Liver (tissue), 9 donors: ENCODE data around the gene CHCHD1. TPM values are rescaled to one million over a fixed set of nuclear protein-coding genes. Genes with fewer than 3 reads are reported as not detected.

Experiments
- DNase-seq: peaks from one replicate; pipeline ENCODE4 v3.0.0-alpha.2; 2017; ENCODE audit warnings: low spot score
- H3K27ac ChIP-seq, 2 donors: one replicate each; pipeline ENCODE4 v1.7.0; 2013; ENCODE audit warnings: inconsistent platforms in 2 of 2, low read length in 2 of 2, control low read depth in 1 of 2, low read depth in 1 of 2, mild to moderate bottlenecking in 1 of 2
- H3K27me3 ChIP-seq, 4 donors: one replicate each; pipeline versions ENCODE4 v1.6.1 to v1.7.0; 2013; ENCODE audit warnings: low read length in 3 of 4, inconsistent platforms in 1 of 4, mild to moderate bottlenecking in 1 of 4, moderate library complexity in 1 of 4; ENCODE audit not compliant: control insufficient read depth in 4 of 4, insufficient read depth in 4 of 4
- H3K36me3 ChIP-seq, 4 donors: one replicate each; pipeline versions ENCODE4 v1.6.1 to v1.7.0; 2013; ENCODE audit warnings: low read length in 3 of 4, mild to moderate bottlenecking in 3 of 4, low read depth in 1 of 4, moderate library complexity in 1 of 4; ENCODE audit not compliant: control insufficient read depth in 4 of 4, insufficient read depth in 3 of 4
- H3K4me1 ChIP-seq, 4 donors: one replicate each; pipeline versions ENCODE4 v1.6.1 to v1.7.0; 2013; ENCODE audit warnings: low read length in 3 of 4, mild to moderate bottlenecking in 3 of 4, moderate library complexity in 1 of 4; ENCODE audit not compliant: control insufficient read depth in 4 of 4, insufficient read depth in 4 of 4
- H3K4me3 ChIP-seq, 3 donors: one replicate each; pipeline versions ENCODE4 v1.6.1 to v1.7.0; 2013; ENCODE audit warnings: low read length in 3 of 3, control low read depth in 1 of 3, low read depth in 1 of 3, mild to moderate bottlenecking in 1 of 3
- H3K9ac ChIP-seq, 2 donors: one replicate each; pipeline ENCODE4 v1.7.0; 2013; ENCODE audit warnings: low read length in 2 of 2, mild to moderate bottlenecking in 2 of 2, moderate library complexity in 2 of 2, control low read depth in 1 of 2, low read depth in 1 of 2
- H3K9me3 ChIP-seq, 4 donors: one replicate each; pipeline versions ENCODE4 v1.6.1 to v1.7.0; 2013; ENCODE audit warnings: low read length in 3 of 4; ENCODE audit not compliant: control insufficient read depth in 4 of 4
- ATF3 ChIP-seq: IDR thresholded peaks from 2 replicates; pipeline ENCODE4 v1.6.1; 2016; ENCODE audit warnings: antibody characterized with exemption
- EGR1 ChIP-seq, 2 donors: IDR thresholded peaks; 2 replicates each; pipeline ENCODE4 v1.6.1; 2016 to 2018; ENCODE audit warnings: antibody characterized with exemption in 2 of 2, low read depth in 2 of 2
- FOXA1 ChIP-seq: IDR thresholded peaks from 2 replicates; pipeline ENCODE4 v1.6.1; 2016; ENCODE audit warnings: antibody characterized with exemption
- FOXA2 ChIP-seq: IDR thresholded peaks from 2 replicates; pipeline ENCODE4 v1.6.1; 2016; ENCODE audit warnings: antibody characterized with exemption
- GABPA ChIP-seq, 2 donors: IDR thresholded peaks in 1 of 2; conservative IDR thresholded peaks in 1 of 2; 2 replicates each; pipeline ENCODE4 v1.6.1; 2016; ENCODE audit warnings: antibody characterized with exemption in 2 of 2, mild to moderate bottlenecking in 1 of 2, moderate library complexity in 1 of 2
- HNF4A ChIP-seq, 2 donors: conservative IDR thresholded peaks; 2 replicates each; pipeline ENCODE4 v1.6.1; 2016; ENCODE audit warnings: antibody characterized with exemption in 2 of 2, mild to moderate bottlenecking in 2 of 2
- HNF4G ChIP-seq: IDR thresholded peaks from 2 replicates; pipeline ENCODE4 v1.6.1; 2016; ENCODE audit warnings: antibody characterized with exemption
- JUND ChIP-seq, 2 donors: IDR thresholded peaks; 2 replicates each; pipeline ENCODE4 v1.6.1; 2016; ENCODE audit warnings: antibody characterized with exemption in 2 of 2
- MAX ChIP-seq: IDR thresholded peaks from 2 replicates; pipeline ENCODE4 v1.6.1; 2016; ENCODE audit warnings: antibody characterized with exemption
- NR2F2 ChIP-seq: IDR thresholded peaks from 2 replicates; pipeline ENCODE4 v1.6.1; 2016; ENCODE audit warnings: antibody characterized with exemption
- RAD21 ChIP-seq, 2 donors: IDR thresholded peaks; 2 replicates each; pipeline ENCODE4 v1.6.1; 2016; ENCODE audit warnings: antibody characterized with exemption in 2 of 2, mild to moderate bottlenecking in 2 of 2
- REST ChIP-seq: IDR thresholded peaks from 2 replicates; pipeline ENCODE4 v1.6.1; 2016; ENCODE audit warnings: antibody characterized with exemption, mild to moderate bottlenecking
- RXRA ChIP-seq, 2 donors: IDR thresholded peaks; 2 replicates each; pipeline ENCODE4 v1.6.1; 2017 to 2018; ENCODE audit warnings: antibody characterized with exemption in 2 of 2, mild to moderate bottlenecking in 1 of 2
- SP1 ChIP-seq: IDR thresholded peaks from 2 replicates; pipeline ENCODE4 v1.6.1; 2018; ENCODE audit warnings: antibody characterized with exemption, mild to moderate bottlenecking
- TAF1 ChIP-seq: conservative IDR thresholded peaks from 2 replicates; pipeline ENCODE4 v1.6.1; 2016; ENCODE audit warnings: antibody characterized with exemption, mild to moderate bottlenecking
- YY1 ChIP-seq: IDR thresholded peaks from 2 replicates; pipeline ENCODE4 v1.6.1; 2016; ENCODE audit warnings: antibody characterized with exemption, mild to moderate bottlenecking
- ZBTB33 ChIP-seq: IDR thresholded peaks from 2 replicates; pipeline ENCODE4 v1.6.1; 2016; ENCODE audit warnings: antibody characterized with exemption
- WGBS: extraction: QIAGEN DNeasy Blood & Tissue Kit; methylation state at CpG from one replicate; pipeline ENCODE4 v1.1.7; 2013; 5-methylcytosine and 5-hydroxymethylcytosine counted together
- polyA plus RNA-seq, 2 donors: library from polyadenylated mRNA; stranded (reverse) in 1 of 2; unstranded in 1 of 2; fragments of 200-250 nt in 1 of 2; fragments of >200 nt in 1 of 2; fragmentation: Nextera tagmentation in 1 of 2; extraction: Ambion mirVana in 1 of 2; gene quantifications; one replicate each; pipeline versions ENCODE4 v1.2.1 to v1.2.3, GENCODE V29; 2013 to 2015
- total RNA-seq, 2 donors: library from RNA; depleted of rRNA; stranded (reverse); fragments of >200 nt; gene quantifications; one replicate each; pipeline ENCODE4 v1.2.3, GENCODE V29; 2014
- TF ChIP-seq, protein P1 (sequence below): fragments of 150-350 bp; IDR thresholded peaks from 2 replicates; pipeline ENCODE4 v1.5.1; 2017; ENCODE audit warnings: improper control_type of control experiment, low read depth, low read length; ENCODE audit not compliant: missing input control
- donor health status: healthy.
- donor health status: healthy.
- donor health status: healthy.
- donor health status: healthy.
- donor health status: healthy.

Gene CHCHD1
- total and polyA plus RNA-seq, 4 donors, result 7.6 to 47.4 (median 23.1) TPM

DNA sequence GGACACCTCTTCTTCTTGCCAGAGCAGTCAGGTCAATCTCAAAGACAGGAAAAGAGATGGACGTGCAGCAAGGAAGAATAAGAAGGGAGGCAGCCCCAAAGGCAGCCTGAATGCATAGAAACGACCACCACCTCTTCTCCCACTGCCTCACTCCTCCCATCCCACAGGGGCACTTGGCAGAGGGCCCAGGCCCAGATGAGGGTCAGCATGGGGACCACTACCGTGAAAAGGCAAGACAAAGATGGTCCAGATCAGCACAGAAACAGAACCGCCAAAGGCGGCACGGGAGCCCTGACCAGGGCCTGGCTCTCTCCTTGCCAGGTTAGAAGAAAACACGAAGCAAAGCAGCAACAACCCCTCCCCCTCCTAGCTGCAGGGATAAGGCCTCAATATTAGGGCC, 31.5 kb downstream of the CHCHD1 start (continued):
- TF ChIP-seq REST (no peak), MAX (no peak), GABPA (IDR thresholded peaks at IDR 0.05 in 1 of 2, conservative IDR thresholded peaks at IDR 0.05 in 1 of 2) (no peak), SP1 (no peak), NR2F2 (no peak), FOXA1 (no peak)

DNA sequence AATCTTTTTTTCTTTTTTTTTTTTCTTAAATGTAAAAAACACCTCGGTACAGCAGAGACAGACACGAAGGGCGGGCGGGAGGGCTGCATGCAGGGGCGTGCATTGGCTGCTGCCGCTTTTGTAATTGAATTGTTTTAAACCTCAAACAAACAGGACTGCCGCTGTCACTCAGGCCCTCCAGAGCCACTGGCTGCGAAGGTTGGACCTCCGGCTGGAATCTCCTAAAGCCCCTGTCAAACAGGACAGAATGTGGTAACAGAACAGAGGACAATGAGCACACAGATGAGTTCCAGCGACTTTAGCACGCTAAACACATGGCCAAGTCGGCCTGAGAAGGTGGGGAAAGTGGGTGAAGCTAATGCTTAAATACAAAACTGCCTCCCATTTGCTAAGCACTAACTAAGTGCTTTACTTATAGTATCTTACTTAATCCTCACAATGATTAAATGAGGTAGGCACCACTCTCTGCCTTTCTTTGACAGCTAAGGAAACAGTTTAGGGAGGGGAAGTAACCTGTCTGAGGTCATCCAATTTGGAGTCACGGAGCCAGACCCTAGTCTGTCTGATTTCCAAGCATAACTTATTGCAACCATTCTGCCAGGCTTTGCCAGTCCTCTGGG, 32.5 kb downstream of the CHCHD1 start:
- Histone ChIP-seq H3K9me3 (no peaks in the 10 kb centered on the region), H3K27ac (no peak overlapping the region), H3K4me1 (peaks cover 13 to 39% (median 34%) of the 10 kb centered on the region in 4 donors), H3K36me3 (peaks cover 0 to 6% (median 0%) of the 10 kb centered on the region in 4 donors), H3K9ac (no peak overlapping the region), H3K27me3 (no peaks in the 10 kb centered on the region), H3K4me3 (no peak overlapping the region)
- TF ChIP-seq EGR1 (IDR thresholded peaks at IDR 0.05; ENCODE audit: low read depth in 2 of 2), result no peak
- TF ChIP-seq ZBTB33, result no peak
- TF ChIP-seq RAD21 (IDR thresholded peaks at IDR 0.05), result no peak
- no peak for TF ChIP-seq REST
- TF ChIP-seq, protein P1, sequence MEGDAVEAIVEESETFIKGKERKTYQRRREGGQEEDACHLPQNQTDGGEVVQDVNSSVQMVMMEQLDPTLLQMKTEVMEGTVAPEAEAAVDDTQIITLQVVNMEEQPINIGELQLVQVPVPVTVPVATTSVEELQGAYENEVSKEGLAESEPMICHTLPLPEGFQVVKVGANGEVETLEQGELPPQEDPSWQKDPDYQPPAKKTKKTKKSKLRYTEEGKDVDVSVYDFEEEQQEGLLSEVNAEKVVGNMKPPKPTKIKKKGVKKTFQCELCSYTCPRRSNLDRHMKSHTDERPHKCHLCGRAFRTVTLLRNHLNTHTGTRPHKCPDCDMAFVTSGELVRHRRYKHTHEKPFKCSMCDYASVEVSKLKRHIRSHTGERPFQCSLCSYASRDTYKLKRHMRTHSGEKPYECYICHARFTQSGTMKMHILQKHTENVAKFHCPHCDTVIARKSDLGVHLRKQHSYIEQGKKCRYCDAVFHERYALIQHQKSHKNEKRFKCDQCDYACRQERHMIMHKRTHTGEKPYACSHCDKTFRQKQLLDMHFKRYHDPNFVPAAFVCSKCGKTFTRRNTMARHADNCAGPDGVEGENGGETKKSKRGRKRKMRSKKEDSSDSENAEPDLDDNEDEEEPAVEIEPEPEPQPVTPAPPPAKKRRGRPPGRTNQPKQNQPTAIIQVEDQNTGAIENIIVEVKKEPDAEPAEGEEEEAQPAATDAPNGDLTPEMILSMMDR, result no peak
- no peak for TF ChIP-seq FOXA2
- TF ChIP-seq HNF4A (conservative IDR thresholded peaks at IDR 0.05), result no peak
- no peak for TF ChIP-seq YY1
- no peak for TF ChIP-seq RXRA (IDR thresholded peaks at IDR 0.05)
- TF ChIP-seq MAX, result no peak
- TF ChIP-seq HNF4G, result no peak
- no peak for TF ChIP-seq GABPA (IDR thresholded peaks at IDR 0.05 in 1 of 2, conservative IDR thresholded peaks at IDR 0.05 in 1 of 2)
- no peak for TF ChIP-seq SP1
- TF ChIP-seq FOXA1, result no peak
- no peak for TF ChIP-seq JUND (IDR thresholded peaks at IDR 0.05)
- TF ChIP-seq TAF1, result no peak
- TF ChIP-seq ATF3, result no peak
- TF ChIP-seq NR2F2, result no peak
- 94% methylated on average over 13 of the region's 13 CpGs for WGBS
- DNase-seq, result no peak
